ENCODE measurements around the gene RNF225.

The RNF225 gene

DNA sequence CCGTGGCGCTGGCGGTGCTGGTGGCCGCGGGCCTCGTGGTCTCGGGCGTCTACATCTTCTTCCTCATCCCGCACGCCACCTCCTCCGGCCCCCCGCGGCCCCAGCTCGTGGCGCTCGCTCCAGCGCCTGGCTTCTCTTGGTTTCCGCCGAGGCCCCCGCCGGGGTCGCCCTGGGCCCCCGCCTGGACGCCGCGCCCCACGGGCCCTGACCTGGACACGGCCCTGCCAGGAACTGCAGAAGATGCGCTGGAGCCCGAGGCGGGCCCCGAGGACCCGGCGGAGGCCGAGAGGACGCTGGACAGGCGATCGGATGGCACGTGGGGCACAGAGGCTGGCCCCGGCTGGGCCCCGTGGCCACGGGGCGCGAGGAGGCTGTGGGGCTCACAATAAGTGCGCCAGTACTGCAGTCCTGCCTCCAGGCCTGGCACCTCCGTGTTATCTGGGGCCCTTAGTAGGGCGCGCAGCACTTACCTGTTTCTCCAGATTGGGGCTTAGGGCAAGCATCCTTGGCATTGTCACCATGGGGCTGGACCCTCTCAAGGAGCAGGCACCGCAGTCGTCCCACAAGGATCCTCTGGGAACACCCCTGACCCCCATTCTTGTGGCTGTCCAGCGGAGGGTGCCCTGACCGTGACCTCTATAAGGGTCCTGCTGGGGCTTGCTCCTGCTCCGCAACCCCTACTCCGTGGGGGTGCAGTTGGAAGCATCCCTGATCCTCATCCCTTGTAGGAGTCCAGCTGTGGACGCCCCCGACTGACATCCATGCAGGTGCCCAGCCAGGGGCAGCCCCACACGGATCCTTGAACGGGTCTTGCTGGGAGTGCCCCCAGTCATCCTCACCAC lies 1.5 kb downstream of the RNF225 start:
- DNase-seq (ENCODE audit: low spot score), result peak; percentile 21
- in situ Hi-C loops (cut with MboI; ENCODE audit: low sequenced_read_pairs, unreplicated experiment), result no loop called here
- TF ChIP-seq CTCF (IDR thresholded peaks at IDR 0.05; ENCODE audit: borderline replicate concordance, control extremely low read depth, extremely low read depth, insufficient read depth, missing control alignments), result no peak

- no peak for TF ChIP-seq CTCF (IDR thresholded peaks at IDR 0.05; ENCODE audit: borderline replicate concordance, control extremely low read depth, extremely low read depth, insufficient read depth, missing control alignments)
- peak; percentile 20 for DNase-seq (ENCODE audit: low spot score)
- in situ Hi-C loops (cut with MboI; ENCODE audit: low sequenced_read_pairs, unreplicated experiment), result no loop called here
Observed at GRCh38 chr19:58397533-58398037, 2.1 kb downstream of the RNF225 start.

DNA sequence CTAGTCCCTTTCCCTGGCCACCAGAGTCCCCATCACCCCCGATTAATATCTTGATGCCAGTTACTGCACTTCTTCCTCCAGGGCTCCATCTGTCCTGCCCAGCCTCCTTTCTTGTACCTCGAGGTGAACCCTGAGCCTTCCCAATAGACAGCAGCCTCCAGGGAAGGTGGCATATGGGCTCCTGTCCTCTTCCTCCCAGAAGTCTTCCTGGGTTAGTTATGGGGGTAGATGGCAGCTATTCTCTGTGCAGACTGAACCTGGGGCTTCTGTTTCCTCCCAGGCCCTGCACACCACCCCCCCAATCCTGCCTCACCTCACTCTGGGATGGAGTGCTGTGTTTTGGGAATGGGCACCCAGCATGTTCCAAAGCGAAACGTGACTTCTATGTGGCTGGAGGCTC lies 2.6 kb downstream of the RNF225 start:
- TF ChIP-seq CTCF (IDR thresholded peaks at IDR 0.05; ENCODE audit: borderline replicate concordance, control extremely low read depth, extremely low read depth, insufficient read depth, missing control alignments), result no peak
- in situ Hi-C loops (cut with MboI; ENCODE audit: low sequenced_read_pairs, unreplicated experiment), result no loop called here
- DNase-seq (ENCODE audit: low spot score), result no peak

GRCh38 chr19:58398545-58398944 lies 3.1 kb downstream of the RNF225 start:
- in situ Hi-C loops (cut with MboI; ENCODE audit: low sequenced_read_pairs, unreplicated experiment), result no loop called here
- TF ChIP-seq CTCF (IDR thresholded peaks at IDR 0.05; ENCODE audit: borderline replicate concordance, control extremely low read depth, extremely low read depth, insufficient read depth, missing control alignments), result no peak
- no peak for DNase-seq (ENCODE audit: low spot score)

DNA sequence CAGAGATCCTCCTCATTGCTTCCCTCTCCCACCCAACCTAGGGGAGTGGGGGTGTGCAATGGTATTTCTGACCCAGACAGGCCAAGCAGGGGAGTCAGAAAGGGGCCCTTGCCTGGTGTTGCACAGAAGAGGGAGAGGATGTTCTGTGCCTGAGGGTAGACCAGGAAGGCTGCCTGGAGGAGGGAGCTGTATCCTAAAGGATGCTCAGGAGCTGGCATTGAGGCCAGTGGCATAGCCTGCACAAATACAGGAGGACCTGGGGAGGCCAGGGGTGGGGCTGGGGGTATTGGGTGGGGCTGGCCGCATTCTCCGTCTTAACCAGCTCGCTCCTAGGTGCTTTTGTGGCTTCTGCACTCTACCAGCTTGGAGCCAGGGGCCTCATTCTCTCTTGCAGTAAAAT lies 4.4 kb downstream of the RNF225 start:
- TF ChIP-seq CTCF (IDR thresholded peaks at IDR 0.05; ENCODE audit: borderline replicate concordance, control extremely low read depth, extremely low read depth, insufficient read depth, missing control alignments), result no peak
- in situ Hi-C loops (cut with MboI; ENCODE audit: low sequenced_read_pairs, unreplicated experiment), result no loop called here
- DNase-seq (ENCODE audit: low spot score), result no peak

DNA sequence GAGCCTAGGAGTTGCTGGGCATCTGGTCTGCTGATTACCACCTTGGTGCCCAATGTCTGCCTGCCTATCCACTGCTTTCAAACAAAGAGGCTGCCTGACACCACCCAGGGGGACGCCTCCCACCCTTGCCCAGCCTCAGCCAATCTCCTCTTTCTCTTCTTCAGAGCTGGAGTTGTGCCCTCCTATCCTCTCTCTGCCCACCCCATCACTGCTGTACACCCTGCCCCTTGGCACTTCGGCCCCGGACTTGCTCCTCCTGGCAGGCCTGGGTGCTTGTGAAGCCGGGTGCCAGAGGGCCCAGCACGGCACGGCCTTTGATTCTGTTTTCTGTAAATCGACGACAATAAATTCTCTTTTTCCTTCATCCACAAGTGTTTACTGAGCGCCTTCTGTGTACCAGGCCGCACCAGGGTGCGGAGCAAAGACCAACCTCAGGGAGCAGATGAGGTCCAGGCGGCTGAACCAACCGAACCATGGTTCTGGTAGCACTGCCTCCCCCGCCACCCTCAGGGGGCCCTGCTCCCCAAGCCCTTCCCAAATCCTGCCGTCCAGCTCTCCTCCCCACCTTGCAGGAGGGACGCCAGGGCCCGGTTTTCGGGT lies 5.0 kb downstream of the RNF225 start:
- TF ChIP-seq CTCF (IDR thresholded peaks at IDR 0.05; ENCODE audit: borderline replicate concordance, control extremely low read depth, extremely low read depth, insufficient read depth, missing control alignments), result no peak
- in situ Hi-C loops (cut with MboI; ENCODE audit: low sequenced_read_pairs, unreplicated experiment), result no loop called here
- DNase-seq (ENCODE audit: low spot score), result no peak
